ENCODE measurements around the gene C1S.
A peak's percentile ranks its signal among the peaks of the same experiment; 100 is the strongest.
"Not testable (repeated sequence)": the region's sequence is repeated elsewhere in the genome, so short reads cannot be mapped to it uniquely, and the experiment has no call there.

Gene C1S

GRCh38 chr12:7107181-7107580 lies 46.7 kb downstream of the C1S start:
- not testable (repeated sequence) for DNase-seq

- DNase-seq = no peak
Measured at GRCh38 chr12:7107636-7108002, 47.1 kb downstream of the C1S start.

- peak; percentile 70 for DNase-seq
Measured at GRCh38 chr12:7108003-7108795, 47.7 kb downstream of the C1S start.

GRCh38 chr12:7108796-7109571 lies 48.5 kb downstream of the C1S start, which contains the start of gene C1RL:
Gene C1RL, minus strand, starts transcription at chr12:7109214. Its CDS starts 34 bp downstream, at chr12:7109180.
- peak; percentile 87 for DNase-seq

- no peak for DNase-seq
Measured at GRCh38 chr12:7109572-7109920, 49.0 kb downstream of the C1S start.

- DNase-seq = no peak
Measured at GRCh38 chr12:7110661-7111060, 50.1 kb downstream of the C1S start.

GRCh38 chr12:7112041-7112440 lies 51.5 kb downstream of the C1S start:
- no peak for DNase-seq

- peak; percentile 11 for DNase-seq
Measured at GRCh38 chr12:7113389-7113871, 52.9 kb downstream of the C1S start.

- no peak for DNase-seq
Measured at GRCh38 chr12:7114008-7114407, 53.5 kb downstream of the C1S start.

GRCh38 chr12:7114851-7115250 lies 54.3 kb downstream of the C1S start:
- no peak for DNase-seq

- no peak for DNase-seq
Measured at GRCh38 chr12:7116196-7116595, 55.7 kb downstream of the C1S start.

GRCh38 chr12:7116916-7117315 lies 56.4 kb downstream of the C1S start:
- DNase-seq = no peak

GRCh38 chr12:7117670-7118069 lies 57.2 kb downstream of the C1S start:
- DNase-seq = no peak

GRCh38 chr12:7118881-7119280 lies 58.4 kb downstream of the C1S start:
- no peak for DNase-seq

GRCh38 chr12:7120166-7120565 lies 59.6 kb downstream of the C1S start:
- no peak for DNase-seq

Measured in kidney glomerular epithelial cell (primary cell).